ENCODE results near the gene CTRL. TPM values are rescaled to one million over a fixed set of nuclear protein-coding genes. Genes with fewer than 3 reads are reported as not detected.

The CTRL gene
- total RNA-seq, 1 experiment from 2014 or later = 2.0 TPM

GRCh38 chr16:67959536-67960329, 28.1 kb upstream of the CTRL start:
- CTCF ChIA-PET = interaction anchor here (1.6 kb wide), 1 partner anchor 18 kb away, joined by 3 read pairs; no protein-coding TSS in a partner anchor
- no peak for DNase-seq (ENCODE audit: low read depth, low spot score)
- no peaks in the 10 kb centered on the region; the same call in 1 of the 2 replicates for H3K36me3 ChIP-seq (ENCODE audit: control insufficient read depth, insufficient read depth, low read length)
- no peak overlapping the region for H3K27ac ChIP-seq (ENCODE audit: low read length)
- in situ Hi-C loops (cut with HindIII; ENCODE audit: low pct_unique_long_range_greater_than_20kb, low sequenced_read_pairs) = no loop called here
- no peak for ATAC-seq
- POLR2A ChIA-PET = interaction anchor here (0.5 kb wide), 1 partner anchor 27 kb away, joined by 4 read pairs; no protein-coding TSS in a partner anchor
- no TSS peak for BruUV-seq (replicated peaks)
- no peaks in the 10 kb centered on the region for H3K9me3 ChIP-seq (ENCODE audit: control insufficient read depth, insufficient read depth, low read depth, low read length)
- no peaks in the 10 kb centered on the region for H3K4me1 ChIP-seq (ENCODE audit: control insufficient read depth, insufficient read depth, low read length)
- intact Hi-C loops (cut with micrococcal nuclease; ENCODE audit: unreplicated experiment) = no loop called here
- TF ChIP-seq POLR2AphosphoS5 (IDR thresholded peaks at IDR 0.05; ENCODE audit: low read depth, low read length) = no peak
- no peak for TF ChIP-seq SIN3A (IDR thresholded peaks at IDR 0.05; ENCODE audit: borderline replicate concordance, insufficient read depth, low read depth, low read length)
- no peak for TF ChIP-seq TCF7L2 (IDR thresholded peaks at IDR 0.05; ENCODE audit: low read depth, low read length)
- no peak for TF ChIP-seq CTCF (IDR thresholded peaks at IDR 0.05)
- no peak for TF ChIP-seq REST (IDR thresholded peaks at IDR 0.05; ENCODE audit: insufficient read depth in 1 of 2, low read depth in 2 of 2, low read length in 1 of 2)
- H3K27me3 ChIP-seq (ENCODE audit: control insufficient read depth, insufficient read depth, low read length) = no peaks in the 10 kb centered on the region
- H3K4me3 ChIP-seq (ENCODE audit: low read depth in 2 of 2, low read length in 2 of 2) = no peak overlapping the region

DNA sequence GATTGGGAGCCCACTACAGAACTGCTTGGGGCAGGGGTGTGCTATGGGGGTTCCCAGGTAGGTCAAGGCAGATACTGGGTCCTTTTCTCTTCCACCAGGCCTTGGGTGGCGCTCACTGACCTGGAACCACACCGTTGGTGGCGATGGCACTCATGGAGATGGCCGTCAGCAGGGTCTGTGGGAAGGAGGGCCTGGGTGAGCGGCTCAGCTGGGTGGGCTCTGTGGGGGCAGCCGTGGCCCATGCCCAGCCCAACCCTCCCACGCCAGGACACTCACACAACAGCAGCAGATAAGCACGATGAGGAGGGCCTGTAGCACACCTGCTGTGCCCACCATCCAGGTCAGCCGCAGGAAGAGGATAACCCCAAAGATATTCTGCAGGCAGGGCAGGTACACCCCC, 26.0 kb upstream of the CTRL start:
- Histone ChIP-seq H3K27me3 (ENCODE audit: control insufficient read depth, insufficient read depth, low read length) (no peaks in the 10 kb centered on the region), H3K9me3 (ENCODE audit: control insufficient read depth, insufficient read depth, low read depth, low read length) (no peaks in the 10 kb centered on the region), H3K27ac (ENCODE audit: low read length) (no peak overlapping the region), H3K36me3 (ENCODE audit: control insufficient read depth, insufficient read depth, low read length) (no peaks in the 10 kb centered on the region; the same call in 1 of the 2 replicates), H3K4me1 (ENCODE audit: control insufficient read depth, insufficient read depth, low read length) (no peaks in the 10 kb centered on the region), H3K4me3 (ENCODE audit: low read depth in 2 of 2, low read length in 2 of 2) (no peak overlapping the region)
- in situ Hi-C loops (cut with HindIII; ENCODE audit: low pct_unique_long_range_greater_than_20kb, low sequenced_read_pairs) = no loop called here
- no peak for DNase-seq (ENCODE audit: low read depth, low spot score)
- ATAC-seq = no peak
- TF ChIP-seq POLR2AphosphoS5 (IDR thresholded peaks at IDR 0.05; ENCODE audit: low read depth, low read length) (no peak), SIN3A (IDR thresholded peaks at IDR 0.05; ENCODE audit: borderline replicate concordance, insufficient read depth, low read depth, low read length) (no peak), CTCF (IDR thresholded peaks at IDR 0.05) (no peak), TCF7L2 (IDR thresholded peaks at IDR 0.05; ENCODE audit: low read depth, low read length) (no peak), REST (IDR thresholded peaks at IDR 0.05; ENCODE audit: insufficient read depth in 1 of 2, low read depth in 2 of 2, low read length in 1 of 2) (no peak)
- BruUV-seq (replicated peaks) = no TSS peak
- POLR2A ChIA-PET = no interaction called here
- CTCF ChIA-PET = interaction anchor here (0.5 to 0.6 kb wide), 2 partner anchors 33 to 44 kb away, joined by 3 to 5 read pairs; no protein-coding TSS in a partner anchor
- intact Hi-C loops (cut with micrococcal nuclease; ENCODE audit: unreplicated experiment) = no loop called here
